GM12865 (cell line): ENCODE results near the gene MACROD1.

ENCODE experiments used
- DNase-seq: peaks from one replicate; pipeline ENCODE4 v3.0.0; 2010; ENCODE audit warnings: low read depth
- H3K4me3 ChIP-seq: 2 replicates; pipeline ENCODE4 v1.5.1; 2011; ENCODE audit warnings: mild to moderate bottlenecking, low read depth, low read length, control low read depth
- TF ChIP-seq, protein P1 (sequence below): IDR thresholded peaks from 2 replicates; pipeline ENCODE4 v1.5.1; 2011; ENCODE audit warnings: low read length, control low read depth, low read depth, inconsistent platforms; ENCODE audit not compliant: insufficient read depth; ENCODE audit errors: missing control alignments

Gene MACROD1

DNA sequence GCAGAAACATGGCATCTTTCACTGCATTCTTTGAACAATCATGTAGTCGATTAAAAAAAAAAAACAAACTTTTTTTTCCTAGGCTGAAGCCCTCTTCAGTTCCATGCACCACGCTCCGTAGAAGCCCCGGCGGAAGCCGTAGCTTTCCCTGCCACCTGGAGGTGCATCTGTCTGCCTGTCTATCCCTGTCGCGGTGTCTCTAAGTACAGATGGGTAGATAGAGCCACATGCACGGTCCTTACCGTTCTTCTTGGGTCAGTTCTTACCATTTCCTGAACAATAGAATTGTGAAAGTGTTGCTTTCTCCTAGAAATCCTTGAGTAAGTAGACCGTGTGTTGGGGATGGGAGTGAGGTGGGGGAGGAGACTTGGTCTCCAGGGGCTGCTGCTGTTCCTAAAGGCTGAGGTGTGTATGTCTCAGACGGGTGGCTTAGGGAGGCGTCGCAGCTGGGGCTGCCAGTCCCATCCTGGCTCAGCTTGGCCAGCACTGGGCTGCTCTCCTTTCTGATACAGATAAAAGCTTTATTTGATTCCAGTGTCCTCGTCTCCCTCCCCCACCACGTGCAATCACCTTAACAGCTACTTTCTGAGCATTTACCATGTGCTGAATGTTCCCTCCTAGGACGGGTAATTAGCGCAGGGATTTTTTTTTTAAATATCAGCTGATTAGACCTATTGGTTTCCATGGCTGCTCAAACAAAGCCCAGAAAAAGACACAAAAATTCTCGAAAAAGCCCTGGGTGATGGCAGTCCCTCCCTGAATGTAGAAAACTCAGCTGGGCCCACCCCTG, 46.8 kb downstream of the MACROD1 start:
- H3K4me3 ChIP-seq = no peak overlapping the region
- TF ChIP-seq, protein P1, sequence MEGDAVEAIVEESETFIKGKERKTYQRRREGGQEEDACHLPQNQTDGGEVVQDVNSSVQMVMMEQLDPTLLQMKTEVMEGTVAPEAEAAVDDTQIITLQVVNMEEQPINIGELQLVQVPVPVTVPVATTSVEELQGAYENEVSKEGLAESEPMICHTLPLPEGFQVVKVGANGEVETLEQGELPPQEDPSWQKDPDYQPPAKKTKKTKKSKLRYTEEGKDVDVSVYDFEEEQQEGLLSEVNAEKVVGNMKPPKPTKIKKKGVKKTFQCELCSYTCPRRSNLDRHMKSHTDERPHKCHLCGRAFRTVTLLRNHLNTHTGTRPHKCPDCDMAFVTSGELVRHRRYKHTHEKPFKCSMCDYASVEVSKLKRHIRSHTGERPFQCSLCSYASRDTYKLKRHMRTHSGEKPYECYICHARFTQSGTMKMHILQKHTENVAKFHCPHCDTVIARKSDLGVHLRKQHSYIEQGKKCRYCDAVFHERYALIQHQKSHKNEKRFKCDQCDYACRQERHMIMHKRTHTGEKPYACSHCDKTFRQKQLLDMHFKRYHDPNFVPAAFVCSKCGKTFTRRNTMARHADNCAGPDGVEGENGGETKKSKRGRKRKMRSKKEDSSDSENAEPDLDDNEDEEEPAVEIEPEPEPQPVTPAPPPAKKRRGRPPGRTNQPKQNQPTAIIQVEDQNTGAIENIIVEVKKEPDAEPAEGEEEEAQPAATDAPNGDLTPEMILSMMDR = no peak
- DNase-seq = no peak

DNA sequence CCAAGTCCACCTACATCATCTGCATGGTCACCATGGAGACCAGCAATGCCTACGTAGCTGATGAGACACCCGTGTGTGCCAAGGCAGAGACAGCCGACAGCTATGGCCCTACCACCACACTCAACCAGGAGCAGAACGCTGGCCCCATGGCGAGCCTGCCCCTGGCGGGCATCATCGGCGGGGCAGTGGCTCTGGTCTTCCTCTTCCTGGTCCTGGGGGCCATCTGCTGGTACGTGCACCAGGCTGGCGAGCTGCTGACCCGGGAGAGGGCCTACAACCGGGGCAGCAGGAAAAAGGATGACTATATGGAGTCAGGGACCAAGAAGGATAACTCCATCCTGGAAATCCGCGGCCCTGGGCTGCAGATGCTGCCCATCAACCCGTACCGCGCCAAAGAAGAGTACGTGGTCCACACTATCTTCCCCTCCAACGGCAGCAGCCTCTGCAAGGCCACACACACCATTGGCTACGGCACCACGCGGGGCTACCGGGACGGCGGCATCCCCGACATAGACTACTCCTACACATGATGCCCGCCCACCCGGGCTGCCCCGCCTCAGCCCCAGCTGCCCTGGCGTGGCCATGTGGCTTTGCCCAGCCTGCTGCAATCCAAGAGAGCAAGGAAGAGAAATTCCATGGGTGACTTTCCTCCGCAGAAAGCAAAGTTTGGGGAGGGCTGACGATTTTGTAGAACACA, 48.0 kb downstream of the MACROD1 start:
- H3K4me3 ChIP-seq = no peak overlapping the region
- TF ChIP-seq, protein P1 = no peak
- DNase-seq = no peak

DNA sequence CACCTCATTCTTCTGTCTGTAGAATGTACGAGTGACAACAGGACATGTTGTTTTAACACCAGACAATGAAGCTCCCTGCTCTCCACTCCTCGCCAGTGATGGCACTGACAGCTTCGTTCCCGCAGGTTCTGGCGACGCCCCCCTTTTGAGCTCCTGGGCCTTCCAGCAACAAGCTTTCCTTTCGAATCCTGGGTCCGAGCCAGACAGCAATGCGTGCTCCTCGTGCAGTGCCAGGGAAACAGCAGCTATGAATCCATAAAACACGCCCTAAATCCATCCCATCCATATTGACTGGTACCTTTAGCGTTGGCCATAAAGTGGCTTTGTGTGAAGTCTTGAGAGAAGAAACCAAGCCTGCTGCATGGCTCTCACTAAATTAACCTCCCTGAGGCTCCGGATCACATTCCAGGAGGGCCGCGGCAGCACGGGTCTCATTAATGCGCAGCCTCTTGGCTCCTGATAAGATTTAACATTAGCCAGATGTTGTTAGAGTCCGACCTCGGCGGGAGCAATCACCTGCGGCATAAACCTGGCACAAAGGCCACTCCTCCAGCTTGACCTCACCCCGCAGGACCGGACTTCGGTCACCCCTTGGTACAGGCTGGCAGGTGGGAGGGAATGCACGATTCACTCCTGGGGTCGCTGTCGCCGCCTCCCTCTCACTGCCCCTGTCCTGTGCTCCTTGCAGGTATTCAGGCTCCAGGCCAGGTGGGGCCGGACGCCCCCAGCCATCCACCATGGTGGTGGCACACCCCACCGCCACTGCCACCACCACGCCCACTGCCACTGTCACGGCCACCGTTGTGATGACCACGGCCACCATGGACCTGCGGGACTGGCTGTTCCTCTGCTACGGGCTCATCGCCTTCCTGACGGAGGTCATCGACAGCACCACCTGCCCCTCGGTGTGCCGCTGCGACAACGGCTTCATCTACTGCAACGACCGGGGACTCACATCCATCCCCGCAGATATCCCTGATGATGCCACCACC, 50.1 kb downstream of the MACROD1 start:
- TF ChIP-seq, protein P1 = no peak
- DNase-seq = no peak
- H3K4me3 ChIP-seq = no peak overlapping the region

DNA sequence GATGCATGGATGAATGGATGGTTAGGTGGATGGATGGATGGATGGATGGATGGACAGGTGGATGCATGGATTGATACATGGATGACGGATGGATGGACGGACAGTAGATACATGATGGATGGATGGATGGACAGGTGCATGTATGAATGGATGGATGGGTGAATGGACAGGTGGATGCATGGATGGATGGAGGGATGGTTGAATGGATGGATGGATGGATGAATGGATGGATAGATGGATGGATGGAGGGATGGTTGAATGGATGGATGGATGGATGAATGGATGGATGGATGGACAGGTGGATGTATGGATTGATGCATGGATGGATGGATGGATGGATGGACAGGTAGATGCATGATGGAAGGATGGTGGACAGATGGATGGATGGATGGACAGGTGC, 51.7 kb downstream of the MACROD1 start:
- no peak for DNase-seq
- TF ChIP-seq, protein P1 = no peak

DNA sequence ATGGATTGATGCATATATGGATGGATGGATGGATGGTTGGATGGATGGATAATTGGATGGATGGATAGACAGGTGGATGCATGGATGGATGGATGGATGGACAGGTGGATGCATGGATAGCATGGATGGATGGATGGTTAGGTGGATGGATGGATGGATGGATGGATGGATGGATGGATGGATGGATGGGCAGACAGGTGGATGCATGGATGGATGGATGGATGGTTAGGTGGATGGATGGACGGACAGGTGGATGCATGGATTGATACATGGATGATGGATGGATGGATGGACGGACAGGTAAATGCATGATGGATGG, 52.5 kb downstream of the MACROD1 start:
- no peak for DNase-seq
- no peak overlapping the region for H3K4me3 ChIP-seq
- TF ChIP-seq, protein P1 = no peak

More for the DNA sequence above, 51.7 kb downstream of the MACROD1 start:
- H3K4me3 ChIP-seq = no peak overlapping the region

DNA sequence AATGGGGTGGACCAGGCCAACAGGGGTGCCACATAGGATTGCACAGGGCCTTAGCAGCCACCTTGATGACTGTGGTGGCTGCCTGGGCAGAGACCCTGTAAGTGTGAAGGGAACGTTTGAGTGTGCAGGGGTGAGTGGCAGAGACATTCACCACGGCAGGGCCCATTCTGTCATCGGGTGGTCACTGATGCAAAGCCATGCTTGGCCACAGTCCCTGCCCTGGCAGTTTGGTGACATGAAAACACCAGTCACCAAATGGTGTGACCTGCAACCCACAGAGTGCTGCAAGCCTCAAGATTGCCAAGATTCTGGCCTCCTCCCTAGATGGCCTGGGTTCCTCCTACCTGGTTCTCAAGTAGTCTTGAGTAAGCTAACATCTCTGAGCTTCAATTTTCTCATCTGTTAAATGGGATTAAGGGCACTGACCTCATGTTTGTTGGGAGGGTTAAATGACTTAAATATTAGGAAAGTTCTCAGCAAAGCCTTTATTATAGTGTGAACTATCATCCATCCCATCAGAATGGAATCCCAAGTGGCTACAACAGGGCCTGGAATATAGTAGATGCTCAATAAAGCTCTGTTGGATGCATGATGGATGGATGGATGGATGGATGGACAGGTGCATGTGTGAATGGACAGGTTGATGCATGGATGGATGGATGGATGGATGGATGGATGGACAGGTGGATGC, 53.0 kb downstream of the MACROD1 start:
- TF ChIP-seq, protein P1 = no peak
- H3K4me3 ChIP-seq = no peak overlapping the region
- DNase-seq = no peak
